ENCODE results near the gene PHYHD1. TPM values are rescaled to one million over a fixed set of nuclear protein-coding genes. Genes with fewer than 3 reads are reported as not detected.

The PHYHD1 gene
- total RNA-seq, 6 donors from 2014 or later, result 27.6 to 286 (median 57.7) TPM

DNA sequence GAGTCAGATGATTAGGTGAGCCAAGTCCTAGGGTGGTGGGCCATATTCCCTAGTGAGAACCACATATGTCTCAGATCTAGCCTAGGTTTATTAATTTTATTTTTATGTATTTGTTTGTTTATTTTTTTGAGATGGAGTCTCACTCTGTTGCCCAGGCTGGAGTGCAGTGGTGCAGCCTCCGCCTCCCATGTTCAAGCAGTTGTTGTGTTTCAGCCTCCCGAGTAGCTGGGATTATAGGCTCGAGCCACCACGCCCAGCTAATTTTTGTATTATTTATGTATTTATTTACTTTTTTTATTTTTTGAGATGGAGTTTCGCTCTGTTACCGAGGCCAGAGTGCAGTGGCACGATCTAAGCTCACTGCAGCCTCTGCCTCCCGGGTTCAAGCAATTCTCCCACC is 62.8 kb downstream of the PHYHD1 start:
- TF ChIP-seq, protein P1, sequence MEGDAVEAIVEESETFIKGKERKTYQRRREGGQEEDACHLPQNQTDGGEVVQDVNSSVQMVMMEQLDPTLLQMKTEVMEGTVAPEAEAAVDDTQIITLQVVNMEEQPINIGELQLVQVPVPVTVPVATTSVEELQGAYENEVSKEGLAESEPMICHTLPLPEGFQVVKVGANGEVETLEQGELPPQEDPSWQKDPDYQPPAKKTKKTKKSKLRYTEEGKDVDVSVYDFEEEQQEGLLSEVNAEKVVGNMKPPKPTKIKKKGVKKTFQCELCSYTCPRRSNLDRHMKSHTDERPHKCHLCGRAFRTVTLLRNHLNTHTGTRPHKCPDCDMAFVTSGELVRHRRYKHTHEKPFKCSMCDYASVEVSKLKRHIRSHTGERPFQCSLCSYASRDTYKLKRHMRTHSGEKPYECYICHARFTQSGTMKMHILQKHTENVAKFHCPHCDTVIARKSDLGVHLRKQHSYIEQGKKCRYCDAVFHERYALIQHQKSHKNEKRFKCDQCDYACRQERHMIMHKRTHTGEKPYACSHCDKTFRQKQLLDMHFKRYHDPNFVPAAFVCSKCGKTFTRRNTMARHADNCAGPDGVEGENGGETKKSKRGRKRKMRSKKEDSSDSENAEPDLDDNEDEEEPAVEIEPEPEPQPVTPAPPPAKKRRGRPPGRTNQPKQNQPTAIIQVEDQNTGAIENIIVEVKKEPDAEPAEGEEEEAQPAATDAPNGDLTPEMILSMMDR (IDR thresholded peaks at IDR 0.05), result no peak
- no peak for TF ChIP-seq EP300 (IDR thresholded peaks at IDR 0.05)
- Histone ChIP-seq H3K27me3 (no peaks in the 10 kb centered on the region), H3K36me3 (peaks cover 62 to 100% (median 94%) of the 10 kb centered on the region in 4 donors), H3K4me3 (no peak overlapping the region), H3K9me3 (no peaks in the 10 kb centered on the region), H3K27ac (no peak overlapping the region), H3K4me1 (no peaks in the 10 kb centered on the region)
- 96 to 97% methylated on average over 8 of the region's 8 CpGs for WGBS, 2 donors
- no peak for DNase-seq
- no peak for ATAC-seq (ENCODE audit: low FRiP score in 2 of 2)

DNA sequence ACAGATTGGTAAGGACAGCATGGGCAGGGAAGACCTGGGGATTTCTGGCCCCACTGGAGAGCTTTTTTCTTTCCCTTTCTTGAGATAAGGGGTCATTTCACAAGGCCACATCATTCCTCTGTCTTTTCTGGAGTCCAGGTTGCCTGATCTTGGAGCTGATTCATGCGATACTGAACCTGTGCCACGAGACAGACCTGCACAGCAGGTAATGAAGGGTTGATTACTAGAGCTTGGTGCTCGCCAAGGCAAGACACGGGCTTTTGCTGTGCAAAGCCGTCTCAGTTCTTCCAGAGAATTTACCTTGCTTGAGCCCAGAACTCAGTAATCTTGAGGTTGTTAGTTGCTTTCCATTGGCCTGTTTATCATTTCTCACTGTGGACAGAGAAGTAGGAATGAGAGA is 65.9 kb downstream of the PHYHD1 start:
- no peaks in the 10 kb centered on the region for H3K4me1 ChIP-seq
- ATAC-seq (ENCODE audit: low FRiP score in 2 of 2) (no peak), DNase-seq (no peak)
- H3K27me3 ChIP-seq, result no peaks in the 10 kb centered on the region
- TF ChIP-seq POLR2AphosphoS5 (IDR thresholded peaks at IDR 0.05) (no peak), EP300 (IDR thresholded peaks at IDR 0.05) (no peak), POLR2A (IDR thresholded peaks at IDR 0.05) (no peak)
- TF ChIP-seq, protein P1 (IDR thresholded peaks at IDR 0.05), result no peak
- H3K27ac ChIP-seq, result no peak overlapping the region
- WGBS, 2 donors, result 94 to 97% methylated on average over 5 of the region's 5 CpGs
- peaks cover 39 to 100% (median 88%) of the 10 kb centered on the region in 4 donors for H3K36me3 ChIP-seq
- no peaks in the 10 kb centered on the region for H3K9me3 ChIP-seq
- no peak overlapping the region for H3K4me3 ChIP-seq

DNA sequence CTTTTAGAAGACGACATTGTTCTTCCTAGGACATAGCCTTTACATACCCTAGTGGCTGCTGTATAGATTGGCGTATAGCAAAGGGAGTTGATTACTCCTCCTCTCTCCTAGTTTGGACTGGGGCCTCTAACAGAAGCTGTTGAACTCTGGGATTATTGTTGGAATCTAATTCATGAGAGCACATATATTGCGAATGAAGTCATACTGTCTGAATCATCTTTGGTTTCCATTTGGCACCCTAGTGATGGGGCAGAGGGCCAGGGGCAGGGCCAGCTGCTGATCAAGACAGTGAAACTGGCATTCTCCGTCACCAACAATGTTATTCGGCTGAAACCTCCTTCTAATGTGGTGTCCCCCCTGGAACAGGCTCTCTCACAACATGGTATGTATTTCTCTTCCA is 67.0 kb downstream of the PHYHD1 start:
- no peaks in the 10 kb centered on the region for H3K9me3 ChIP-seq
- no peaks in the 10 kb centered on the region for H3K27me3 ChIP-seq
- H3K4me3 ChIP-seq, result no peak overlapping the region
- H3K27ac ChIP-seq, result no peak overlapping the region
- WGBS, 2 donors, result 95% methylated on average over 5 of the region's 5 CpGs
- no peaks in the 10 kb centered on the region for H3K4me1 ChIP-seq
- DNase-seq (no peak), ATAC-seq (ENCODE audit: low FRiP score in 2 of 2) (peak in 1 of 2 donors; percentile 26)
- TF ChIP-seq, protein P1 (IDR thresholded peaks at IDR 0.05), result no peak
- TF ChIP-seq EP300 (IDR thresholded peaks at IDR 0.05) (no peak), POLR2A (IDR thresholded peaks at IDR 0.05) (no peak), POLR2AphosphoS5 (IDR thresholded peaks at IDR 0.05) (no peak)
- peaks cover 28 to 99% (median 83%) of the 10 kb centered on the region in 4 donors for H3K36me3 ChIP-seq

Other genes with a start within 250 kb of the PHYHD1 start
- gene SET, start 231.8 kb upstream of the PHYHD1 start, total RNA-seq, result 100 to 1,000 TPM in 4 of 6 donors, 10 to 100 TPM in 2; 73.3 to 222 (median 177) TPM
- gene PKN3, start 218.5 kb upstream of the PHYHD1 start, total RNA-seq, result 10 to 100 TPM in 4 of 6 donors, 1 to 10 TPM in 2; 4.8 to 38.8 (median 14.0) TPM
- 10 to 100 TPM; 21.7 to 70.1 (median 50.6) TPM for gene ZDHHC12, start 196.9 kb upstream of the PHYHD1 start, total RNA-seq
- gene ZER1, start 149.1 kb upstream of the PHYHD1 start, total RNA-seq, result 10 to 100 TPM; 30.9 to 55.5 (median 44.0) TPM
- gene TBC1D13, start 133.7 kb upstream of the PHYHD1 start, total RNA-seq, result 10 to 100 TPM; 14.7 to 27.0 (median 19.2) TPM
- 10 to 100 TPM; 20.6 to 70.2 (median 28.8) TPM for gene ENDOG, start 102.5 kb upstream of the PHYHD1 start, total RNA-seq
- 100 to 1,000 TPM in 1 of 6 donors, 10 to 100 TPM in 5; 10.5 to 108 (median 41.7) TPM for gene SPOUT1, start 91.2 kb upstream of the PHYHD1 start, total RNA-seq
- gene KYAT1, start 39.0 kb upstream of the PHYHD1 start, total RNA-seq, result 10 to 100 TPM in 1 of 6 donors, 1 to 10 TPM in 5; 3.9 to 10.5 (median 5.4) TPM
- gene LRRC8A, start 38.8 kb upstream of the PHYHD1 start, total RNA-seq, result 100 to 1,000 TPM in 2 of 6 donors, 10 to 100 TPM in 4; 49.0 to 132 (median 67.0) TPM
- 10 to 100 TPM in 5 of 6 donors, 1 to 10 TPM in 1; 5.7 to 24.5 (median 12.3) TPM for gene DOLK, start 26.6 kb downstream of the PHYHD1 start, total RNA-seq
- 100 to 1,000 TPM in 1 of 6 donors, 10 to 100 TPM in 5; 30.4 to 225 (median 50.1) TPM for gene NUP188, start 26.7 kb downstream of the PHYHD1 start, total RNA-seq
- 100 to 1,000 TPM in 2 of 6 donors, 10 to 100 TPM in 4; 69.6 to 202 (median 94.1) TPM for gene SH3GLB2, start 107.3 kb downstream of the PHYHD1 start, total RNA-seq
- 10 to 100 TPM; 18.6 to 95.3 (median 28.6) TPM for gene MIGA2, start 115.6 kb downstream of the PHYHD1 start, total RNA-seq
- 10 to 100 TPM in 2 of 6 donors, 1 to 10 TPM in 4; 3.9 to 14.8 (median 8.2) TPM for gene DOLPP1, start 160.1 kb downstream of the PHYHD1 start, total RNA-seq
- gene CRAT, start 189.8 kb downstream of the PHYHD1 start, total RNA-seq, result 10 to 100 TPM; 18.5 to 34.3 (median 26.0) TPM
- 100 to 1,000 TPM in 2 of 6 donors, 10 to 100 TPM in 4; 48.2 to 130 (median 67.2) TPM for gene PTPA, start 190.4 kb downstream of the PHYHD1 start, total RNA-seq